ENCODE data around the gene AGAP5.

The AGAP5 gene

GRCh38 chr10:73655990-73656298 lies 42.0 kb downstream of the AGAP5 start, which contains the start of gene SYNPO2L:
Gene SYNPO2L (minus strand): TSS chr10:73656029. CDS start chr10:73655922, 107 bp downstream.
- DNase-seq: no peak

- DNase-seq: no peak
Observed at GRCh38 chr10:73655257-73655989, 42.5 kb downstream of the AGAP5 start.

GRCh38 chr10:73653701-73654100 lies 44.2 kb downstream of the AGAP5 start:
- no peak for DNase-seq

GRCh38 chr10:73653195-73653594 lies 44.7 kb downstream of the AGAP5 start:
- no peak for DNase-seq

- peak in 24 of 56 donors; percentile 4 to 58 (median 20) for DNase-seq
Observed at GRCh38 chr10:73650537-73651331, 47.2 kb downstream of the AGAP5 start.

- no peak for DNase-seq
Observed at GRCh38 chr10:73649876-73650536, 47.9 kb downstream of the AGAP5 start.

- DNase-seq: peak in 15 of 56 donors; percentile 3 to 34 (median 19)
Observed at GRCh38 chr10:73648975-73649829, 48.7 kb downstream of the AGAP5 start.

- peak in 37 of 56 donors; percentile 3 to 64 (median 26) for DNase-seq
Observed at GRCh38 chr10:73647875-73648651, 49.8 kb downstream of the AGAP5 start.

GRCh38 chr10:73647211-73647874 lies 50.6 kb downstream of the AGAP5 start:
- peak in 49 of 56 donors; percentile 10 to 84 (median 52) for DNase-seq

- DNase-seq: peak in 1 of 56 donors; percentile 31
Observed at GRCh38 chr10:73646598-73647041, 51.3 kb downstream of the AGAP5 start.

GRCh38 chr10:73645251-73645650 lies 52.7 kb downstream of the AGAP5 start:
- no peak for DNase-seq

- no peak for DNase-seq
Observed at GRCh38 chr10:73644767-73645166, 53.1 kb downstream of the AGAP5 start.

- DNase-seq: peak in 45 of 56 donors; percentile 3 to 76 (median 29)
Observed at GRCh38 chr10:73644015-73644743, 53.7 kb downstream of the AGAP5 start.

- DNase-seq: no peak
Observed at GRCh38 chr10:73643362-73643761, 54.5 kb downstream of the AGAP5 start.

- DNase-seq: no peak
Observed at GRCh38 chr10:73641328-73642060, 56.4 kb downstream of the AGAP5 start, which contains the start of gene MYOZ1. Gene MYOZ1 (minus strand): TSS chr10:73641474. CDS start chr10:73640017, 1,457 bp downstream.

- no peak for DNase-seq
Observed at GRCh38 chr10:73639286-73639685, 58.6 kb downstream of the AGAP5 start.

- DNase-seq: no peak
Observed at GRCh38 chr10:73635781-73636180, 62.1 kb downstream of the AGAP5 start.

- no peak for DNase-seq
Observed at GRCh38 chr10:73634421-73634820, 63.5 kb downstream of the AGAP5 start.
